GM21737 (cell line): ENCODE data around the gene CD82.
"Not testable (repeated sequence)": the region's sequence is repeated elsewhere in the genome, so short reads cannot be mapped to it uniquely, and the experiment has no call there.

ENCODE experiments used
- ATAC-seq: cut with Tn5 transposase; IDR thresholded peaks from one replicate; pipeline ENCODE4 v1.9.1; 2021; ENCODE audit warnings: mild to moderate bottlenecking, moderate library complexity; ENCODE audit not compliant: unreplicated experiment

Gene CD82

DNA sequence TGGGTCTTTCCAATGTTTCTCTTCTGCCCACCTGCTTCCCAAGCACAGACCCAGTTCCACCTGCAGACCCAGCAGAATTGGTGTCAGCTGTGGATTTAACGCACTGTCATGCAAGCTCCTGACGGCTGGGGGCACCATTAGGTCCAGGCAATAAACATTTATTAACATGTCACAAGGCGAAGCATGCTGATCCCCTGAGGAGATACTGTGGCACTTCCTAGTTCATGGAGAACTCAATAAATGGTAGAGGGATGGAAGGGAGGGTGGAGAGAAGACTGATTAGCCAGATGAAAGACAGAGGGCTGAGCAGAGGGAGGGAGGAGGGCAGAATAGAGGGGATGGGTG lies 93.0 kb downstream of the CD82 start:
- ATAC-seq, result no peak

- ATAC-seq, result no peak
Observed at GRCh38 chr11:44659641-44660040, 94.2 kb downstream of the CD82 start.

DNA sequence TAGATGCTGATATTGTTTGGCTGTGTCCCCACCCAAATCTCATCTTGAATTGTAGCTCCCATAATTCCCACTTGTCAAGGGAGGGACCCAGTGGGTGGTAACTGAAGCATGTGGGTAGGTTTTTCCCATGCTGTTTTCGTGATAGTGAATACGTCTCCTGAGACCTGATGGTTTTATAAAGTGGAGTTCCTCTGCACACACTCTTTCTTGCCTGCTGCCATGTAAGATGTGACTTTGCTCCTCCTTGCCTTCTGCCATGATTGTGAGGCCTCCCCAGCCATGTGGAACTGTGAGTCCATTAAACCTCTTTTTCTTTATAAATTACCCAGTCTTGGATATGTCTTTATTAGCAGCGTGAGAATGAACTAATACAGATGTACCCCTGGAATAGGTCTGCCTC lies 95.1 kb downstream of the CD82 start:
- ATAC-seq, result not testable (repeated sequence)

DNA sequence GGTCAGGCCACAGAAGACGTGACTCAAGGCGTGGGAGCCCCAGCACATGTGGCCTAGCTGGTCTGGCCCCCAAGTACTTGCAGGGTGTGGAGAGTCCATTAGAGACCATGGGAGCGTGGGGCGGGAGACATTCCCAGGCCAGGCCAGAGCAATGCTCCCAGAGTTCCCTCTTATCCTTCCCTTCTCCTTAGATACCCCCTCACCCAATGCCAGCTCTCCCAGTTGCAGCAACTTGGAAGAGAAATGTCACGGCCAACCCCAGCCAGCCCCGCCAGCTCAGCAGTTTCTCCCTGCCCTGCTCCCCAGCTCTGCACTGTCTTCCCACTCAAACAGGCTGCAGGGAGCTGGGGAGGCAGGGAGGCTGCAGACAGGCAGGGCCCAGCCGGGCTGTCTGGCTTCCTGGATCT lies 95.9 kb downstream of the CD82 start:
- no peak for ATAC-seq
